Liver (tissue), 9 donors: ENCODE measurements around the gene TEX19. TPM values are rescaled to one million over a fixed set of nuclear protein-coding genes. Genes with fewer than 3 reads are reported as not detected.

ENCODE experiments used
- DNase-seq: peaks from one replicate; pipeline ENCODE4 v3.0.0-alpha.2; 2017; ENCODE audit warnings: low spot score
- H3K27ac ChIP-seq, 2 donors: one replicate each; pipeline ENCODE4 v1.7.0; 2013; ENCODE audit warnings: inconsistent platforms in 2 of 2, low read length in 2 of 2, control low read depth in 1 of 2, low read depth in 1 of 2, mild to moderate bottlenecking in 1 of 2
- H3K27me3 ChIP-seq, 4 donors: one replicate each; pipeline versions ENCODE4 v1.6.1 to v1.7.0; 2013; ENCODE audit warnings: low read length in 3 of 4, inconsistent platforms in 1 of 4, mild to moderate bottlenecking in 1 of 4, moderate library complexity in 1 of 4; ENCODE audit not compliant: control insufficient read depth in 4 of 4, insufficient read depth in 4 of 4
- H3K36me3 ChIP-seq, 4 donors: one replicate each; pipeline versions ENCODE4 v1.6.1 to v1.7.0; 2013; ENCODE audit warnings: low read length in 3 of 4, mild to moderate bottlenecking in 3 of 4, low read depth in 1 of 4, moderate library complexity in 1 of 4; ENCODE audit not compliant: control insufficient read depth in 4 of 4, insufficient read depth in 3 of 4
- H3K4me1 ChIP-seq, 4 donors: one replicate each; pipeline versions ENCODE4 v1.6.1 to v1.7.0; 2013; ENCODE audit warnings: low read length in 3 of 4, mild to moderate bottlenecking in 3 of 4, moderate library complexity in 1 of 4; ENCODE audit not compliant: control insufficient read depth in 4 of 4, insufficient read depth in 4 of 4
- H3K4me3 ChIP-seq, 3 donors: one replicate each; pipeline versions ENCODE4 v1.6.1 to v1.7.0; 2013; ENCODE audit warnings: low read length in 3 of 3, control low read depth in 1 of 3, low read depth in 1 of 3, mild to moderate bottlenecking in 1 of 3
- H3K9ac ChIP-seq, 2 donors: one replicate each; pipeline ENCODE4 v1.7.0; 2013; ENCODE audit warnings: low read length in 2 of 2, mild to moderate bottlenecking in 2 of 2, moderate library complexity in 2 of 2, control low read depth in 1 of 2, low read depth in 1 of 2
- H3K9me3 ChIP-seq, 4 donors: one replicate each; pipeline versions ENCODE4 v1.6.1 to v1.7.0; 2013; ENCODE audit warnings: low read length in 3 of 4; ENCODE audit not compliant: control insufficient read depth in 4 of 4
- CTCF ChIP-seq: fragments of 150-350 bp; IDR thresholded peaks from 2 replicates; pipeline ENCODE4 v1.5.1; 2017; ENCODE audit warnings: improper control_type of control experiment, low read depth, low read length; ENCODE audit not compliant: missing input control
- FOXA1 ChIP-seq: IDR thresholded peaks from 2 replicates; pipeline ENCODE4 v1.6.1; 2016; ENCODE audit warnings: antibody characterized with exemption
- FOXA2 ChIP-seq: IDR thresholded peaks from 2 replicates; pipeline ENCODE4 v1.6.1; 2016; ENCODE audit warnings: antibody characterized with exemption
- GABPA ChIP-seq, 2 donors: IDR thresholded peaks in 1 of 2; conservative IDR thresholded peaks in 1 of 2; 2 replicates each; pipeline ENCODE4 v1.6.1; 2016; ENCODE audit warnings: antibody characterized with exemption in 2 of 2, mild to moderate bottlenecking in 1 of 2, moderate library complexity in 1 of 2
- HNF4A ChIP-seq, 2 donors: conservative IDR thresholded peaks; 2 replicates each; pipeline ENCODE4 v1.6.1; 2016; ENCODE audit warnings: antibody characterized with exemption in 2 of 2, mild to moderate bottlenecking in 2 of 2
- JUND ChIP-seq, 2 donors: IDR thresholded peaks; 2 replicates each; pipeline ENCODE4 v1.6.1; 2016; ENCODE audit warnings: antibody characterized with exemption in 2 of 2
- MAX ChIP-seq: IDR thresholded peaks from 2 replicates; pipeline ENCODE4 v1.6.1; 2016; ENCODE audit warnings: antibody characterized with exemption
- NR2F2 ChIP-seq: IDR thresholded peaks from 2 replicates; pipeline ENCODE4 v1.6.1; 2016; ENCODE audit warnings: antibody characterized with exemption
- REST ChIP-seq: IDR thresholded peaks from 2 replicates; pipeline ENCODE4 v1.6.1; 2016; ENCODE audit warnings: antibody characterized with exemption, mild to moderate bottlenecking
- YY1 ChIP-seq: IDR thresholded peaks from 2 replicates; pipeline ENCODE4 v1.6.1; 2016; ENCODE audit warnings: antibody characterized with exemption, mild to moderate bottlenecking
- ZBTB33 ChIP-seq: IDR thresholded peaks from 2 replicates; pipeline ENCODE4 v1.6.1; 2016; ENCODE audit warnings: antibody characterized with exemption
- WGBS: extraction: QIAGEN DNeasy Blood & Tissue Kit; methylation state at CpG from one replicate; pipeline ENCODE4 v1.1.7; 2013; 5-methylcytosine and 5-hydroxymethylcytosine counted together
- polyA plus RNA-seq, 2 donors: library from polyadenylated mRNA; stranded (reverse) in 1 of 2; unstranded in 1 of 2; fragments of 200-250 nt in 1 of 2; fragments of >200 nt in 1 of 2; fragmentation: Nextera tagmentation in 1 of 2; extraction: Ambion mirVana in 1 of 2; gene quantifications; one replicate each; pipeline versions ENCODE4 v1.2.1 to v1.2.3, GENCODE V29; 2013 to 2015
- total RNA-seq, 2 donors: library from RNA; depleted of rRNA; stranded (reverse); fragments of >200 nt; gene quantifications; one replicate each; pipeline ENCODE4 v1.2.3, GENCODE V29; 2014
- donor health status: healthy.
- donor health status: healthy.
- donor health status: healthy.
- donor health status: healthy.
- donor health status: healthy.

The TEX19 gene
- total and polyA plus RNA-seq, 4 donors = 0.14 TPM; not detected in 3

GRCh38 chr17:82373731-82374625, 14.9 kb downstream of the TEX19 start:
- DNase-seq = no peak
- no peak overlapping the region for H3K27ac ChIP-seq
- H3K9me3 ChIP-seq = no peaks in the 10 kb centered on the region
- WGBS = 89% methylated on average over 37 of the region's 37 CpGs
- H3K4me1 ChIP-seq = peaks cover 5 to 27% (median 15%) of the 10 kb centered on the region in 4 donors
- peaks cover 0 to 17% (median 6%) of the 10 kb centered on the region in 4 donors for H3K27me3 ChIP-seq
- no peak overlapping the region for H3K4me3 ChIP-seq
- no peak overlapping the region for H3K9ac ChIP-seq
- no peak for TF ChIP-seq GABPA (IDR thresholded peaks at IDR 0.05 in 1 of 2, conservative IDR thresholded peaks at IDR 0.05 in 1 of 2)
- TF ChIP-seq YY1 = no peak
- no peaks in the 10 kb centered on the region for H3K36me3 ChIP-seq

- Histone ChIP-seq H3K27me3 (peaks cover 0 to 17% (median 6%) of the 10 kb centered on the region in 4 donors), H3K4me1 (peaks cover 5 to 27% (median 15%) of the 10 kb centered on the region in 4 donors), H3K4me3 (no peak overlapping the region), H3K27ac (no peak overlapping the region), H3K9ac (no peak overlapping the region), H3K9me3 (no peaks in the 10 kb centered on the region), H3K36me3 (no peaks in the 10 kb centered on the region)
- TF ChIP-seq HNF4A (conservative IDR thresholded peaks at IDR 0.05) (no peak), FOXA1 (no peak), CTCF (no peak), REST (no peak), MAX (no peak), YY1 (no peak), NR2F2 (no peak), JUND (IDR thresholded peaks at IDR 0.05) (no peak), FOXA2 (no peak), ZBTB33 (no peak)
- no peak for DNase-seq
- 46% methylated on average over 79 of the region's 79 CpGs for WGBS
These were observed 15.7 kb downstream of the TEX19 start for GRCh38 chr17:82374626-82375331.
